Measurements from ENCODE around the gene CD47.

DNA sequence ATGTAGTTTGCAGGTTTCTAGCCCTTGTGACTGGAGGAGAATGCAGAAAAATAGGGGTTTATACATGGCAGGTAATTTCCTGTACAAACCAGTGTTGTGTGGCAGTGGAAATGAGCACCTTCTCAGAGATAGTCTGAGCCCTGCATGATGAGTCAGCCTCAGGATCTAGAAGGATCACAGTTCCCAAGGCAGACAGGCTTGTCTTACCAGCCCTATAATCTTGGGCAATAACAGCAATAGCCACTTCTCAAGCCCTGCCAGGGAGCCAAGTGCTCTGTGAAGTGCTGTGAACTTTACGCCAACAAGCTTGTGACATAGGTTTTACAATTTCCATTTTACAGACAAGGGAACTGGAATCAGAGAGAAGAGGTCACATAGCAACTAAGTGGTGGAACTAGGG lies 89.4 kb downstream of the CD47 start:
- TF ChIP-seq NFYA (IDR thresholded peaks at IDR 0.05; ENCODE audit: borderline replicate concordance, low read depth, low read length), result no peak
- TF ChIP-seq TCF7 (IDR thresholded peaks at IDR 0.05; ENCODE audit: borderline replicate concordance), result no peak
- no peak for TF ChIP-seq PML (IDR thresholded peaks at IDR 0.05; ENCODE audit: low read length)
- TF ChIP-seq BHLHE40 (IDR thresholded peaks at IDR 0.05; ENCODE audit: borderline replicate concordance in 1 of 2, low read depth in 2 of 2, low read length in 1 of 2), result no peak
- TF ChIP-seq, protein P1, sequence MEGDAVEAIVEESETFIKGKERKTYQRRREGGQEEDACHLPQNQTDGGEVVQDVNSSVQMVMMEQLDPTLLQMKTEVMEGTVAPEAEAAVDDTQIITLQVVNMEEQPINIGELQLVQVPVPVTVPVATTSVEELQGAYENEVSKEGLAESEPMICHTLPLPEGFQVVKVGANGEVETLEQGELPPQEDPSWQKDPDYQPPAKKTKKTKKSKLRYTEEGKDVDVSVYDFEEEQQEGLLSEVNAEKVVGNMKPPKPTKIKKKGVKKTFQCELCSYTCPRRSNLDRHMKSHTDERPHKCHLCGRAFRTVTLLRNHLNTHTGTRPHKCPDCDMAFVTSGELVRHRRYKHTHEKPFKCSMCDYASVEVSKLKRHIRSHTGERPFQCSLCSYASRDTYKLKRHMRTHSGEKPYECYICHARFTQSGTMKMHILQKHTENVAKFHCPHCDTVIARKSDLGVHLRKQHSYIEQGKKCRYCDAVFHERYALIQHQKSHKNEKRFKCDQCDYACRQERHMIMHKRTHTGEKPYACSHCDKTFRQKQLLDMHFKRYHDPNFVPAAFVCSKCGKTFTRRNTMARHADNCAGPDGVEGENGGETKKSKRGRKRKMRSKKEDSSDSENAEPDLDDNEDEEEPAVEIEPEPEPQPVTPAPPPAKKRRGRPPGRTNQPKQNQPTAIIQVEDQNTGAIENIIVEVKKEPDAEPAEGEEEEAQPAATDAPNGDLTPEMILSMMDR (IDR thresholded peaks at IDR 0.05 in 2 of 3, conservative IDR thresholded peaks at IDR 0.05 in 1 of 3; ENCODE audit: control insufficient read depth in 2 of 3, extremely low read depth in 1 of 3, insufficient read depth in 1 of 3, low read depth in 3 of 3, low read length in 3 of 3), result no peak
- TF ChIP-seq EP300 (IDR thresholded peaks at IDR 0.05; ENCODE audit: borderline replicate concordance in 1 of 2, control insufficient read depth in 1 of 2, low read depth in 2 of 2, low read length in 2 of 2), result no peak
- no peak for TF ChIP-seq POLR2A (IDR thresholded peaks at IDR 0.05; ENCODE audit: low read depth, low read length)
- TF ChIP-seq MTA2 (IDR thresholded peaks at IDR 0.05; ENCODE audit: low read depth), result no peak
- TF ChIP-seq, protein P2, sequence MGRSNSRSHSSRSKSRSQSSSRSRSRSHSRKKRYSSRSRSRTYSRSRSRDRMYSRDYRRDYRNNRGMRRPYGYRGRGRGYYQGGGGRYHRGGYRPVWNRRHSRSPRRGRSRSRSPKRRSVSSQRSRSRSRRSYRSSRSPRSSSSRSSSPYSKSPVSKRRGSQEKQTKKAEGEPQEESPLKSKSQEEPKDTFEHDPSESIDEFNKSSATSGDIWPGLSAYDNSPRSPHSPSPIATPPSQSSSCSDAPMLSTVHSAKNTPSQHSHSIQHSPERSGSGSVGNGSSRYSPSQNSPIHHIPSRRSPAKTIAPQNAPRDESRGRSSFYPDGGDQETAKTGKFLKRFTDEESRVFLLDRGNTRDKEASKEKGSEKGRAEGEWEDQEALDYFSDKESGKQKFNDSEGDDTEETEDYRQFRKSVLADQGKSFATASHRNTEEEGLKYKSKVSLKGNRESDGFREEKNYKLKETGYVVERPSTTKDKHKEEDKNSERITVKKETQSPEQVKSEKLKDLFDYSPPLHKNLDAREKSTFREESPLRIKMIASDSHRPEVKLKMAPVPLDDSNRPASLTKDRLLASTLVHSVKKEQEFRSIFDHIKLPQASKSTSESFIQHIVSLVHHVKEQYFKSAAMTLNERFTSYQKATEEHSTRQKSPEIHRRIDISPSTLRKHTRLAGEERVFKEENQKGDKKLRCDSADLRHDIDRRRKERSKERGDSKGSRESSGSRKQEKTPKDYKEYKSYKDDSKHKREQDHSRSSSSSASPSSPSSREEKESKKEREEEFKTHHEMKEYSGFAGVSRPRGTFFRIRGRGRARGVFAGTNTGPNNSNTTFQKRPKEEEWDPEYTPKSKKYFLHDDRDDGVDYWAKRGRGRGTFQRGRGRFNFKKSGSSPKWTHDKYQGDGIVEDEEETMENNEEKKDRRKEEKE (IDR thresholded peaks at IDR 0.05), result no peak
- TF ChIP-seq TARDBP (IDR thresholded peaks at IDR 0.05; ENCODE audit: borderline replicate concordance), result no peak
